ENCODE results near the gene DEF6.
A peak's percentile ranks its signal among the peaks of the same experiment; 100 is the strongest.

Gene DEF6

DNA sequence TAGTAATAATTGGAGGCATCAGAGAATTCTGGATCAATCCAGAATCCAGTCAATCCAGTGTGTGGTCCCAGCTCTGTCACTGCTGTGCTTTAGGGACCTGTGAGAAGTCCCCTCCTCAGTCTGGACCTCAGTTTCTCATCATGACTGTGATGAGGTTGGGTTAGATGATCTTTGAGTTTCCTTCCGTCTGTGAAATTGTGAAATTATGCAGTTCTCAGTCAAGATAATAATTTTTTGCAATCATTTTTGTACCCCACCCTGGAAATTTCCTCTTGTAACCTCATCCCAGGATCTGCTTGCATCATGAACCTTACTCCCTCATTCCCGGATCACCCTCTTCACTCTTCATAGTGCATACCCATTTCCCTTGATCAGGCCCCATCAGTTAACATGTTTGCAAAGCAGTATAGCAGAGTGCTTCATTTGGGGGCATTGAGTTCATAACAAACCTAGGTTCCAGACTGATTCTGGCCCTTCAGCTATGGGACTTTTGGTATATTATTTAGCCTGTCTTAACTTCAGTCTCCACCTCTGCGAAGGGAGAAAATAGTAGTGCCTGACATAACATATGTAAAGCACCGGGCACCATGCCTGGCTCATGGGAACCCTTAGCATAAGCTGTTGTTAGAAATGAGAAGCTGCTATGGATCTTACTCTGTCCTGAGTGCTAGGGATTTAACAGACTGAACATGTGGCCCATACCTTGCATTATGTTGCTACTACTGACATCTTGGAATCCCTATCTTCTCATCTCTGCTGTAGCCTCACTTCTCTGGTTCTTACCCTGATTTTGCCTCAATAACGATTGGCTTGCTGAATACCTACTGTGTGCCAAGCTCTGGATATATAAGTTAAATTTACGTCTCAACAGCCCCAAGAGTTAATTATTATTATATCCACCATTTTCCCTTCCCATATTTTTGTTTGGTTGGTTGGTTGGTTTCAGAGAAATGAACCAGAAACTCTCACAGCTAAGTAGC is 36.7 kb upstream of the DEF6 start:
- Histone ChIP-seq H3K36me3 (ENCODE audit: insufficient read depth, low read length) (no peaks in the 10 kb centered on the region), H3K4me1 (ENCODE audit: control insufficient read depth, insufficient read depth, low read length, unreplicated experiment) (peaks cover 16% of the 10 kb centered on the region), H2AFZ (ENCODE audit: low read length, unreplicated experiment) (no peak overlapping the region), H3K27me3 (ENCODE audit: insufficient read depth, low read length) (no peaks in the 10 kb centered on the region), H3K79me2 (ENCODE audit: control insufficient read depth, insufficient read depth, low read length, unreplicated experiment) (peaks cover 42% of the 10 kb centered on the region), H3K4me3 (ENCODE audit: low read depth, low read length) (peak overlapping the region; percentile 86), H3K27ac (ENCODE audit: low read depth, low read length) (peak overlapping the region; percentile 80)

DNA sequence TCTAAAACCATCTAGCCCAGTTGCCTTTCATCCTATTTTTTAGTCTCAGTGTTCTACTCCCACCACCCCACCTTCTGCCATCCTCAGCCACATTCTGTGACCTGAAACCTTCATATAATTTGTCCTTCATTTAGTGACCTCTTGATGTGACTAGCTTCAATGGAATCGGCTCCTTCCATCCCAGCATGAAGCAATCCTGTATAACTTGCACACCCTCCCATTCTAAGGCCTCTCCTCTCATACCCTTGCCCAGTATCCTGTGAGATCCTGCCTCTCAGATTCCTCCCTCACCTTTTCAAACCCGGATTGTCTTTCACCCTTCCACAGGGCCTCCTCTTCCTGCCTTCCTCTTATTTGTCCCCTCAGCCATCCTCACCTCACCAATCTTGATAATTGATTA is 35.0 kb upstream of the DEF6 start:
- Histone ChIP-seq H3K27me3 (ENCODE audit: insufficient read depth, low read length) (no peaks in the 10 kb centered on the region), H3K79me2 (ENCODE audit: control insufficient read depth, insufficient read depth, low read length, unreplicated experiment) (peaks cover 37% of the 10 kb centered on the region), H2AFZ (ENCODE audit: low read length, unreplicated experiment) (no peak overlapping the region), H3K4me3 (ENCODE audit: low read depth, low read length) (no peak overlapping the region), H3K4me1 (ENCODE audit: control insufficient read depth, insufficient read depth, low read length, unreplicated experiment) (peaks cover 16% of the 10 kb centered on the region), H3K36me3 (ENCODE audit: insufficient read depth, low read length) (no peaks in the 10 kb centered on the region), H3K27ac (ENCODE audit: low read depth, low read length) (no peak overlapping the region)

DNA sequence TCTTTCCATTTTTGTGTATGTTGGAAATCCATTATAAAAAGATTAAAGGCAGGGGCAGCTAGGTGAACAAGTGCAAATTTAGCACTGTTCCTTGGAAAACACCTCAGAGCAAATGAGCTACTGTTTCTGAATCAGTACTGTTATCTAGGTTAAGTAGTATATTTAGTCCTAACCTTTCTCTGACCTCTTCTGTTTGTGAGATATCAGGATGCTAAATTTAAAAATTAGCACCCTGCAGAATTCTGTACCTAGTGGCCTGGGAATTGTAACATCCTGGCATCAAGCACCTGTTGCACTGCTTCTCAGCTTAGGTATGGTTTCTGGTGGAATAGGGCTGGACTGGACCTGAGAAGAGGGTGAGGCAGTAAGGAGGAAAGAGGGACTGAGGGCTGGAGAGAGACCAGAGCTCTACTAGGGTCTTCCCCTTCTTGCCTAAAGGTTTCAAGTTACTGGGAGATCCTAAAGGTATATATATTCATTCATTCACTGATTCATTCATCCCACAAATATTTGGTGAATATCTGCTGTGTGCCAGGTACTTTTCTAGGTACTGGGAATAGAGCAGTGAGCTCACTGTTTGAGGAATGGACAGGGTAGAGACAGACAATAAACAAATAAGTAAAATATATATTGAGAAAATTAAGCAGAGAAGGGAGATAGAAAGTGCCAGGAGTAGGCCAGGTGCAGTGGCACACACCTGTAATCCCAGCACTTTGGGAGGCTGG is 32.9 kb upstream of the DEF6 start:
- Histone ChIP-seq H3K27ac (ENCODE audit: low read depth, low read length) (no peak overlapping the region), H3K79me2 (ENCODE audit: control insufficient read depth, insufficient read depth, low read length, unreplicated experiment) (peaks cover 25% of the 10 kb centered on the region), H3K4me1 (ENCODE audit: control insufficient read depth, insufficient read depth, low read length, unreplicated experiment) (peaks cover 12% of the 10 kb centered on the region), H3K27me3 (ENCODE audit: insufficient read depth, low read length) (no peaks in the 10 kb centered on the region), H2AFZ (ENCODE audit: low read length, unreplicated experiment) (no peak overlapping the region), H3K4me3 (ENCODE audit: low read depth, low read length) (no peak overlapping the region), H3K36me3 (ENCODE audit: insufficient read depth, low read length) (no peaks in the 10 kb centered on the region)

DNA sequence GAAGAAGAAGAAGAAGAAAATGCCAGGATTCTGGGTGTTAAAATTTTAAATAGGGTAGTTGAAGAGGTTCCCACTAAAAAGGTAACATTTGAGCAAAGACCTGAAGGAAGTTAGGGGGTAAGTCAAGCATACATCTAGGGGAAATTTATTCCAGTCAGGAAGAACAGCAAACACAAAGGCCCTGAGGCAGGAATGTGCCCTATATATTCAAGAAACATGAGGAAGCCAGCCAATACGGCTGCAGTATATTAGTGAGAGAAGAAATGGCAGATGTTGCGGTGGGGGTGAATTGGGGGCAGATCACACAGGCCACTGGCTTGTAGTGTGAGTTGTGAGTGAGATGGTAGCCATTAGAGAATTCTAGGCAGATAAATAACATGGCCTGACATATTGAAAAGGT is 32.1 kb upstream of the DEF6 start:
- Histone ChIP-seq H3K79me2 (ENCODE audit: control insufficient read depth, insufficient read depth, low read length, unreplicated experiment) (peaks cover 18% of the 10 kb centered on the region), H2AFZ (ENCODE audit: low read length, unreplicated experiment) (no peak overlapping the region), H3K4me3 (ENCODE audit: low read depth, low read length) (no peak overlapping the region), H3K36me3 (ENCODE audit: insufficient read depth, low read length) (no peaks in the 10 kb centered on the region), H3K27ac (ENCODE audit: low read depth, low read length) (no peak overlapping the region), H3K4me1 (ENCODE audit: control insufficient read depth, insufficient read depth, low read length, unreplicated experiment) (peaks cover 9% of the 10 kb centered on the region), H3K27me3 (ENCODE audit: insufficient read depth, low read length) (no peaks in the 10 kb centered on the region)

DNA sequence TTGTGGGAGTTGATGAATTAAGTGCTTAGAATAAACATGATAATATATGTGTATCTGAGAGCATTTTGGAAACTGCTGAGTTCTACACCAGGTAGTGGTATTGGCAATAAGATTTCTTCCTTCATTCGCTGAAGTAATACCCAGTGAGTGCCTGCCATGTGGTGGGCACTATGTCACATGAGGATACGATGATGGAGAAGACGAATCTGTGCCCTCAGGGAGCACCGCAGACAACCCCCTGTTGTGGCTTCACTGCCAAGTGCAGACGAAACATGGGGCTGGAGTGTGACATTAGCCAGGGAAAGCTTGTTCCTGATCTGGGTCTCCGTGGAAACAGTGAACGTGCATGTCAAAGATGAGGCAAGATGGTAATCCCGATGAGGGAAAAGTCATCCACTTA is 30.2 kb upstream of the DEF6 start:
- no peaks in the 10 kb centered on the region for H3K27me3 ChIP-seq (ENCODE audit: insufficient read depth, low read length)

DNA sequence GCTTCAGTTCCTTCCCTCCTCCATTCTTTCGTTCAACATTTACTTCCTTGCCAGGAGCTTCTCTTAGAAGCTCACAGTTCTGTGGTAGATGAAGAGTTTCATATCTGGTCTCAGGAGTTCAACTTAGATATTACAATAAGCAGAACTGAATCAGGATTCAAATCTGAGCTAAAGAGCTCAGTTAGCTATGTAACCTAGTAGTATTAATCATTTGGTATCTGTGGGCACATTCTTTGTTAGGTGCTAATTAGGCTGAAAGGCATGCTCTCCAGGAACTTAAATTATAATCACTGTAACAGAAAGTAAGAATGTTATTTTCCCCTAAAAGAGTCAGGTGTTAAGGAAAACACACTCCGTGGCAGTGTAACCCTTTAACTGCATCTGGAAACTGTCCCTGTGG is 29.7 kb upstream of the DEF6 start:
- Histone ChIP-seq H3K27me3 (ENCODE audit: insufficient read depth, low read length) (no peaks in the 10 kb centered on the region), H3K4me3 (ENCODE audit: low read depth, low read length) (no peak overlapping the region), H3K36me3 (ENCODE audit: insufficient read depth, low read length) (no peaks in the 10 kb centered on the region), H3K4me1 (ENCODE audit: control insufficient read depth, insufficient read depth, low read length, unreplicated experiment) (no peaks in the 10 kb centered on the region), H2AFZ (ENCODE audit: low read length, unreplicated experiment) (no peak overlapping the region), H3K27ac (ENCODE audit: low read depth, low read length) (no peak overlapping the region), H3K79me2 (ENCODE audit: control insufficient read depth, insufficient read depth, low read length, unreplicated experiment) (peaks cover 7% of the 10 kb centered on the region)

More for the DNA sequence above, 30.2 kb upstream of the DEF6 start:
- Histone ChIP-seq H3K4me3 (ENCODE audit: low read depth, low read length) (no peak overlapping the region), H3K79me2 (ENCODE audit: control insufficient read depth, insufficient read depth, low read length, unreplicated experiment) (peaks cover 7% of the 10 kb centered on the region), H2AFZ (ENCODE audit: low read length, unreplicated experiment) (no peak overlapping the region), H3K36me3 (ENCODE audit: insufficient read depth, low read length) (no peaks in the 10 kb centered on the region), H3K4me1 (ENCODE audit: control insufficient read depth, insufficient read depth, low read length, unreplicated experiment) (peaks cover under 1% of the 10 kb centered on the region), H3K27ac (ENCODE audit: low read depth, low read length) (no peak overlapping the region)

DNA sequence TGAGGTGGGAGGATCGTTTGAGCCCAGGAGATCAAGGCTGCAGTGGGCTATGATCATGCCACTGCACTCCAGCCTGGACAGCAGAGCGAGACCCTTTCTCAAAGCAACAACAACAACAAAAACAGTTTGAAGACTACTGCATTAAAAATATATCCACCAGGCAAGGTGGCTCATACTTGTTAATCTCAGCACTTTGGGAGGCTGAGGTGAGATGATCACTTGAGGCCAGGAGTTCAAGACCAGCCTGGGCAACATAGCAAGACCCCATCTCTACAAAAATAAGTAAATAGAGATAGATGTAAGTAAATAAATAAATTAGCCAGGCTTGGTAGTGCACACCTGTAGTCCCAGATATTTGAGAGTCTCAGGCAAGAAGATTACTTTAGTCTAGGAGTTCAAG is 25.6 kb upstream of the DEF6 start:
- H3K79me2 ChIP-seq (ENCODE audit: control insufficient read depth, insufficient read depth, low read length, unreplicated experiment), result peaks cover 9% of the 10 kb centered on the region
- no peak overlapping the region for H3K27ac ChIP-seq (ENCODE audit: low read depth, low read length)
- no peak overlapping the region for H2AFZ ChIP-seq (ENCODE audit: low read length, unreplicated experiment)
- no peak overlapping the region for H3K4me3 ChIP-seq (ENCODE audit: low read depth, low read length)
- no peaks in the 10 kb centered on the region for H3K27me3 ChIP-seq (ENCODE audit: insufficient read depth, low read length)
- H3K36me3 ChIP-seq (ENCODE audit: insufficient read depth, low read length), result no peaks in the 10 kb centered on the region
- H3K4me1 ChIP-seq (ENCODE audit: control insufficient read depth, insufficient read depth, low read length, unreplicated experiment), result peaks cover 17% of the 10 kb centered on the region

DNA sequence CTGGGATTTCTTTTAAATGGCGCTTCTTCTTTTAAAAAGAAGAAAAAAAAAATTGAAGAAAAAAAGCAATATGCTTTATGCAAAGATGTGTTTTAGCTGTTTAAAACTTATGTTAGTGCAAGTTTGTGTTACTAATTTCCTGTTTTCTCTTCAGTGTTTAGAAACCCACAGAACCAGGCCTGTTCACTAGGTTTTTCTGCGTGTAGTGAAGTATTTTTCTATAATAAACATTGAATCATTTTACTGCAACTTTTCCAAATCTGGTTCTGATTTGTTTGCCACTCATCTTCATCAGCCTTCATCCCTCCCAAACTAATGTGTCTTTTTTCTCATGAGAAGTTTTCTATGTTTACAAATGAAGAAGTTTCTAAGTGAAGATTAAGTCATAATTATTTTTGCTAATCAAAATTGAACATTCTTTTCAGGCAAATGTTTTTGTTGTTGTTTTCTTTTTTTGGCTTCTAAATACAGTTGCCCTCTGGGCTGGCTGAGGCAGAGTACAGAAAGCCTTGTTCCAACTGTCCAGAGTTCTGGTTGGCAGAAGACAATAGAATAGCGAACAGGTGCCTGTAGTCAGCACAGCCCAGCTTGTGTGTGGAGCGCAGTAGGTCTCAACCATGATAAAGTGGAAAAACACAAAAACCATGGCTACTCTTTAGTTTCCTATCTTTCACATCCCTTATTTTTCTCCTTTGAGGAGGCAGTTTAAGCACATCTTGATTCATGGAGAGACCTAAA is 23.6 kb upstream of the DEF6 start:
- Histone ChIP-seq H3K79me2 (ENCODE audit: control insufficient read depth, insufficient read depth, low read length, unreplicated experiment) (peaks cover 7% of the 10 kb centered on the region), H3K4me3 (ENCODE audit: low read depth, low read length) (no peak overlapping the region), H3K27me3 (ENCODE audit: insufficient read depth, low read length) (no peaks in the 10 kb centered on the region), H3K4me1 (ENCODE audit: control insufficient read depth, insufficient read depth, low read length, unreplicated experiment) (peaks cover 17% of the 10 kb centered on the region), H3K36me3 (ENCODE audit: insufficient read depth, low read length) (no peaks in the 10 kb centered on the region), H2AFZ (ENCODE audit: low read length, unreplicated experiment) (no peak overlapping the region), H3K27ac (ENCODE audit: low read depth, low read length) (no peak overlapping the region)

DNA sequence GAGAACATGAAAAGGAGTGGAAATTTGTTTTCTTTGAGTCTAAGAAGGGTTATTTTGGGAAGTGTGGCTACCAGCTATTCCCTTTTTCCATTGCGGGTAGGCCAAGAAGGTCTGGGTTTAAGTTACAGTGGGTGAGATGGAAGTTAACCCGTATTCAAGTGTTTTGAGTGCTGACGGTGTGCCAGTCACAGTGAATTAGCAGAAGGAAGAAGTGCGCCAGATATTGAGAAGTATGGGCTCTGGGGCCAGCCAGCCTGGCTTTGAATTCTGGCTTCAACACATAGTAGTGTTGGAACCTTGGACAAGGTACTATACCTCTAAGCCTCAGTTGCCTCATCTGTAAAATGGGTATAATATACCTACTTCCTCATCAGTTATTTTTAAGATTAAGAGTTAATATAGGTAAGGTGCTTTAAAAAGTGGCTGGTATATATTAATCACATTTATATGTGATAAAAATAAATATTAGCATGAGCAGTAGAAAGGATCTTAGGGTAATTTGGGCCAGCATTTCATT is 21.8 kb upstream of the DEF6 start:
- peaks cover 7% of the 10 kb centered on the region for H3K79me2 ChIP-seq (ENCODE audit: control insufficient read depth, insufficient read depth, low read length, unreplicated experiment)
- no peak overlapping the region for H3K27ac ChIP-seq (ENCODE audit: low read depth, low read length)
- H2AFZ ChIP-seq (ENCODE audit: low read length, unreplicated experiment), result no peak overlapping the region
- peaks cover 17% of the 10 kb centered on the region for H3K4me1 ChIP-seq (ENCODE audit: control insufficient read depth, insufficient read depth, low read length, unreplicated experiment)
- no peaks in the 10 kb centered on the region for H3K36me3 ChIP-seq (ENCODE audit: insufficient read depth, low read length)
- no peaks in the 10 kb centered on the region for H3K27me3 ChIP-seq (ENCODE audit: insufficient read depth, low read length)
- no peak overlapping the region for H3K4me3 ChIP-seq (ENCODE audit: low read depth, low read length)

DNA sequence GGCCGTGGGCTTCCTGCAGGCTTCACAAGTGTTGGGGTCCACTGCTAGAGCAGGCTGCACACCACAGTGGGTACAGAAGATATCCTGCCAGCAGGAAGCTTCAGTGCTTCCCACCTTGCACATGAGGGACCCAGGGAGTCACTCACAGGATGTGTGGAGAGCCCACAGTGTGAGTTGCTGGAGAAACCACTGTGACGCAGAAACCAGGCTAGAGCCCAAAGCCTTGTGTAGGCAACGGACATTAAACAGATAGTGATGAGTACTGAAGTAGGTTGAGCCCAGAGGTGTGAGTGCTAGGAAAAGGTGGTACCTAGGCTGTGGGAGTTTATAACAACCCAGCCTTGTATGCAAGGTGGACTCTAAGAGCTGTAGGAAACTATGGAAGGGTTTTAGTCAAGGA is 18.9 kb upstream of the DEF6 start:
- no peak overlapping the region for H3K27ac ChIP-seq (ENCODE audit: low read depth, low read length)
- H3K79me2 ChIP-seq (ENCODE audit: control insufficient read depth, insufficient read depth, low read length, unreplicated experiment), result peaks cover 7% of the 10 kb centered on the region
- no peaks in the 10 kb centered on the region for H3K36me3 ChIP-seq (ENCODE audit: insufficient read depth, low read length)
- H2AFZ ChIP-seq (ENCODE audit: low read length, unreplicated experiment), result no peak overlapping the region
- H3K4me3 ChIP-seq (ENCODE audit: low read depth, low read length), result no peak overlapping the region
- H3K4me1 ChIP-seq (ENCODE audit: control insufficient read depth, insufficient read depth, low read length, unreplicated experiment), result peaks cover 17% of the 10 kb centered on the region
- H3K27me3 ChIP-seq (ENCODE audit: insufficient read depth, low read length), result no peaks in the 10 kb centered on the region

All from ACC112 (cell line).